SK-N-SH treated with all-trans-retinoic acid at 6 μM for 48 hours (cell line): ENCODE data around the gene NDUFS3.

ENCODE experiments used
- ATAC-seq: fragments of 200-7000 bp; cut with Tn5 transposase; 3 replicates; pipeline ENCODE4 v1.9.1; 2020; ENCODE audit warnings: mild to moderate bottlenecking, moderate library complexity
- ARNTL ChIP-seq: fragments of 450-650 bp; formaldehyde crosslinking; IDR thresholded peaks from 2 replicates; pipeline ENCODE4 v1.5.0; 2020; ENCODE audit warnings: low read depth, mild to moderate bottlenecking, moderate library complexity, borderline replicate concordance
- BACH2 ChIP-seq: fragments of 250-450 bp; sonication (Bioruptor Pico); IDR thresholded peaks from 2 replicates; pipeline ENCODE4 v1.9.0; 2021; ENCODE audit warnings: mild to moderate bottlenecking, borderline replicate concordance
- CREB5 ChIP-seq: fragments of 250-450 bp; sonication (Bioruptor Pico); IDR thresholded peaks from 2 replicates; pipeline ENCODE4 v1.5.1; 2020; ENCODE audit warnings: low read depth, mild to moderate bottlenecking, moderate library complexity
- ESRRG ChIP-seq: fragments of 250-450 bp; sonication (Bioruptor Pico); IDR thresholded peaks from 2 replicates; pipeline ENCODE4 v1.6.1; 2021; ENCODE audit warnings: mild to moderate bottlenecking
- ISL1 ChIP-seq: fragments of 250-450 bp; sonication (Bioruptor Pico); IDR thresholded peaks from 2 replicates; pipeline ENCODE4 v2.1.2; 2022; ENCODE audit warnings: mild to moderate bottlenecking, moderate library complexity
- OSR1 ChIP-seq: fragments of 250-450 bp; sonication (Bioruptor Pico); IDR thresholded peaks from 2 replicates; pipeline ENCODE4 v1.8.0; 2022; ENCODE audit warnings: moderate library complexity, mild to moderate bottlenecking, inconsistent platforms
- PATZ1 ChIP-seq: fragments of 250-450 bp; sonication (Bioruptor Pico); IDR thresholded peaks from 2 replicates; pipeline ENCODE4 v1.8.0; 2020; ENCODE audit warnings: mild to moderate bottlenecking, moderate library complexity, borderline replicate concordance
- PPARA ChIP-seq: fragments of 250-450 bp; sonication (Bioruptor Pico); IDR thresholded peaks from 2 replicates; pipeline ENCODE4 v1.5.0; 2020; ENCODE audit warnings: mild to moderate bottlenecking, borderline replicate concordance
- RARB ChIP-seq: fragments of 250-450 bp; sonication (Bioruptor Pico); IDR thresholded peaks from 2 replicates; pipeline ENCODE4 v1.8.0; 2021; ENCODE audit warnings: mild to moderate bottlenecking, moderate library complexity
- SNAI2 ChIP-seq: fragments of 250-450 bp; sonication (Bioruptor Pico); IDR thresholded peaks from 2 replicates; pipeline ENCODE4 v1.5.0; 2020; ENCODE audit warnings: mild to moderate bottlenecking, moderate library complexity
- TCF4 ChIP-seq: fragments of 250-450 bp; sonication (Bioruptor Pico); IDR thresholded peaks from 2 replicates; pipeline ENCODE4 v1.8.0; 2021; ENCODE audit warnings: mild to moderate bottlenecking, moderate library complexity, borderline replicate concordance
- TOX ChIP-seq: fragments of 250-450 bp; sonication (Bioruptor Pico); IDR thresholded peaks from 2 replicates; pipeline ENCODE4 v1.8.0; 2021; ENCODE audit warnings: mild to moderate bottlenecking, moderate library complexity, borderline replicate concordance
- TSHZ2 ChIP-seq: fragments of 250-450 bp; sonication (Bioruptor Pico); IDR thresholded peaks from 2 replicates; pipeline ENCODE4 v1.5.0; 2020; ENCODE audit warnings: mild to moderate bottlenecking, moderate library complexity
- ZC3H10 ChIP-seq: fragments of 250-450 bp; sonication (Bioruptor Pico); IDR thresholded peaks from 2 replicates; pipeline ENCODE4 v1.5.1; 2021; ENCODE audit warnings: mild to moderate bottlenecking, moderate library complexity
- ZFP3 ChIP-seq: fragments of 250-450 bp; sonication (Bioruptor Pico); IDR thresholded peaks from 2 replicates; pipeline ENCODE4 v1.5.0; 2020; ENCODE audit warnings: mild to moderate bottlenecking, moderate library complexity
- ZFP30 ChIP-seq: fragments of 450-650 bp; formaldehyde crosslinking; IDR thresholded peaks from 2 replicates; pipeline ENCODE4 v1.5.0; 2022; ENCODE audit warnings: mild to moderate bottlenecking, moderate library complexity
- ZNF565 ChIP-seq: fragments of 450-650 bp; formaldehyde crosslinking; conservative IDR thresholded peaks from 2 replicates; pipeline ENCODE4 v1.5.0; 2020; ENCODE audit warnings: low read depth, mild to moderate bottlenecking, moderate library complexity
- ZNF70 ChIP-seq: fragments of 450-650 bp; formaldehyde crosslinking; IDR thresholded peaks from 2 replicates; pipeline ENCODE4 v1.5.0; 2020; ENCODE audit warnings: mild to moderate bottlenecking, moderate library complexity
- ZNF8 ChIP-seq: fragments of 450-650 bp; formaldehyde crosslinking; IDR thresholded peaks from 2 replicates; pipeline ENCODE4 v1.5.0; 2020; ENCODE audit warnings: mild to moderate bottlenecking, moderate library complexity
- TF ChIP-seq, protein P1 (sequence below): fragments of 250-450 bp; sonication (Bioruptor Pico); IDR thresholded peaks from 2 replicates; pipeline ENCODE4 v1.5.1; 2021; ENCODE audit warnings: mild to moderate bottlenecking, moderate library complexity

The NDUFS3 gene

DNA sequence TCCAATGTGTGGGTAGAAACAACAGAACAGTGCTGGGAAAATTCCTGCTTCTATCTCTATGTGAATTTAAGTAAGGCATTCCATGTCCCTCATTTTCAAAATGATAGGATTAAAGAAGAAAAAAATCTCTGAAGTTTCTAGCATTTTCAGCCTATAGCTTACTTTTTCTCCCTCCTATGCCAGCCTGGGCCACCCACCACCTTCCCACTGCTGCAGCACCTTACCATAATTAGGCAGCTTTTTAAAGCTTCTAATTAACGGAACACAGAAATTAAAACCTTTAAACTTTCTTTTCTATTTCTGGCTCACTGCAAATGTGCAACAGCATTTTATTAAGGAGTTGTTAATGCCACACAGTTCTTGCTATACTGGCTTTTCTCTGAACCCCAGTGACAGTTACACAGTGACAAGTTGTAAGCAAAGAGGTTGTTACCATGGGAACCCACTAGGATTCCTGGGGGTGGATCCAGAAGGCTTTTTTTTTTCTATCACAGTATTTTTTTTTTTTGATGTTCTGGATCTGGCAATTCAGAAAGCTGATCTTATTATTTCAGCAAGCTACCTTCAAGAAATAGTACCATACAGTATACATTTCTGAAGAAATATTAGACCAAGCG is 46.2 kb upstream of the NDUFS3 start:
- TF ChIP-seq ZFP30 (CRISPR knock-in tag): no peak
- ATAC-seq: peak; percentile 51; the same call in 2 of the 3 replicates

GRCh38 chr11:47533690-47534151 is 45.2 kb upstream of the NDUFS3 start:
- TF ChIP-seq, protein P1, sequence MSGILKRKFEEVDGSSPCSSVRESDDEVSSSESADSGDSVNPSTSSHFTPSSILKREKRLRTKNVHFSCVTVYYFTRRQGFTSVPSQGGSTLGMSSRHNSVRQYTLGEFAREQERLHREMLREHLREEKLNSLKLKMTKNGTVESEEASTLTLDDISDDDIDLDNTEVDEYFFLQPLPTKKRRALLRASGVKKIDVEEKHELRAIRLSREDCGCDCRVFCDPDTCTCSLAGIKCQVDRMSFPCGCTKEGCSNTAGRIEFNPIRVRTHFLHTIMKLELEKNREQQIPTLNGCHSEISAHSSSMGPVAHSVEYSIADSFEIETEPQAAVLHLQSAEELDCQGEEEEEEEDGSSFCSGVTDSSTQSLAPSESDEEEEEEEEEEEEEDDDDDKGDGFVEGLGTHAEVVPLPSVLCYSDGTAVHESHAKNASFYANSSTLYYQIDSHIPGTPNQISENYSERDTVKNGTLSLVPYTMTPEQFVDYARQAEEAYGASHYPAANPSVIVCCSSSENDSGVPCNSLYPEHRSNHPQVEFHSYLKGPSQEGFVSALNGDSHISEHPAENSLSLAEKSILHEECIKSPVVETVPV: no peak
- TF ChIP-seq TCF4 (CRISPR knock-in tag): no peak
- TF ChIP-seq ARNTL (CRISPR knock-in tag): no peak
- TF ChIP-seq PATZ1 (CRISPR knock-in tag): no peak
- no peak for TF ChIP-seq ISL1 (CRISPR knock-in tag)
- no peak for TF ChIP-seq ZFP30 (CRISPR knock-in tag)
- no peak for TF ChIP-seq OSR1
- TF ChIP-seq BACH2 (CRISPR knock-in tag): no peak
- TF ChIP-seq SNAI2 (CRISPR knock-in tag): no peak
- TF ChIP-seq CREB5 (CRISPR knock-in tag): no peak
- no peak for TF ChIP-seq ESRRG (CRISPR knock-in tag)
- TF ChIP-seq ZNF565 (CRISPR knock-in tag): no peak

DNA sequence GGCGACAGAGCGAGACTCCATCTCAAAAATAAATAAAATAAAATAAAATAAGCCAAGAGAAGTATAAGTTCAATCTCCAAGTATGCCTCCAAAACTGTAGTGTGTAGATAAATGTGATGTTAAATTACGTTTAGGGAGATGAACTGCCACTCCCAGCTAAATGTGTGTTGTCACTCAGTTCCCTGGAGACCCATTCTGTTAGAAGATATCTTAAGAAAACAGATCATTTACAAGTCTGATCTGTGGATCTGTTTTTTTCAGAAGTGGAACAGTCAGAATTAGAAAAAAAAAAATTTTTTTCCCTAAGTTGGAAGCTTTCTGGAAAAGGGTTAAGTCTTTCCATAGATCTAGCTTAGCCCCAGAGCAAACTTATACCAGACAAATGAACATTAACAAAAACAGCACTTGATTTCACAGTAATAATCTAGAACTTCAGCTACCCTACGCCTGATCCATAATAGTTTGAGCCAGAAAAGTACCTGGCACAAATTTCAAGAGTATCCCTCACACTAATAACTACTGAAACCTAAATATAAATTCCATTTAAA is 44.1 kb upstream of the NDUFS3 start:
- ATAC-seq: no peak
- no peak for TF ChIP-seq ZNF565 (CRISPR knock-in tag)
- TF ChIP-seq ZC3H10 (CRISPR knock-in tag): no peak

More at GRCh38 chr11:47533690-47534151, 45.2 kb upstream of the NDUFS3 start:
- ATAC-seq: peak; percentile 68

GRCh38 chr11:47536915-47537314 is 42.0 kb upstream of the NDUFS3 start:
- ATAC-seq: no peak
- TF ChIP-seq ISL1 (CRISPR knock-in tag) (no peak), TCF4 (CRISPR knock-in tag) (no peak), TOX (CRISPR knock-in tag) (no peak), ZFP30 (CRISPR knock-in tag) (no peak), PPARA (no peak), OSR1 (no peak), ESRRG (CRISPR knock-in tag) (no peak)
- TF ChIP-seq, all 23 proteins: peak for 0

GRCh38 chr11:47538741-47539565 is 39.9 kb upstream of the NDUFS3 start:
- no peak for ATAC-seq
- TF ChIP-seq, protein P1: no peak
- TF ChIP-seq ESRRG (CRISPR knock-in tag): no peak
- no peak for TF ChIP-seq RARB (CRISPR knock-in tag)
- TF ChIP-seq ZNF565 (CRISPR knock-in tag): no peak
- no peak for TF ChIP-seq PATZ1 (CRISPR knock-in tag)
- TF ChIP-seq ZNF70 (CRISPR knock-in tag): no peak
- no peak for TF ChIP-seq PPARA
- no peak for TF ChIP-seq ZFP3 (CRISPR knock-in tag)
- TF ChIP-seq SNAI2 (CRISPR knock-in tag): no peak
- no peak for TF ChIP-seq TCF4 (CRISPR knock-in tag)
- no peak for TF ChIP-seq ZNF8 (CRISPR knock-in tag)
- no peak for TF ChIP-seq ISL1 (CRISPR knock-in tag)
- TF ChIP-seq TSHZ2 (CRISPR knock-in tag): no peak
- no peak for TF ChIP-seq OSR1
